Neural cell (in vitro differentiated cells): ENCODE results near the gene SEMA7A. TPM values are rescaled to one million over a fixed set of nuclear protein-coding genes. Genes with fewer than 3 reads are reported as not detected.

Source experiments
- H2AFZ ChIP-seq: fragments of 200-600, 300-800 bp; sonication (generic), shearing (Covaris generic); 2 replicates; pipeline ENCODE4 v1.6.0; 2014; ENCODE audit warnings: low read depth, mild to moderate bottlenecking, antibody characterized with exemption, low read length, moderate library complexity
- H3F3A ChIP-seq: fragments of 200-600 bp; shearing (Covaris generic); 2 replicates; pipeline ENCODE4 v1.6.1; 2016; ENCODE audit warnings: mild to moderate bottlenecking, moderate library complexity, mixed read lengths, antibody characterized with exemption, low read length; ENCODE audit not compliant: insufficient read depth, poor library complexity, severe bottlenecking
- H3K27ac ChIP-seq: fragments of 200-600, 300-800 bp; sonication (generic), shearing (Covaris generic); 2 replicates; pipeline ENCODE4 v1.5.1; 2014; ENCODE audit warnings: mild to moderate bottlenecking, low read length, moderate library complexity
- H3K27me3 ChIP-seq: fragments of 300-800, 200-600 bp; sonication (generic), shearing (Covaris generic); 2 replicates; pipeline ENCODE4 v1.6.0; 2014; ENCODE audit warnings: mild to moderate bottlenecking, low read depth, low read length, moderate library complexity; ENCODE audit not compliant: insufficient read depth
- H3K36me3 ChIP-seq: fragments of 300-800, 200-600 bp; sonication (generic), shearing (Covaris generic); 2 replicates; pipeline ENCODE4 v1.5.1; 2014; ENCODE audit warnings: mild to moderate bottlenecking, antibody characterized with exemption, low read length, moderate library complexity; ENCODE audit not compliant: insufficient read depth
- H3K4me2 ChIP-seq: fragments of 300-800, 200-600 bp; sonication (generic), shearing (Covaris generic); 2 replicates; pipeline ENCODE4 v1.6.0; 2014; ENCODE audit warnings: mild to moderate bottlenecking, low read length
- H3K4me3 ChIP-seq: fragments of 300-800, 200-600 bp; sonication (generic), shearing (Covaris generic); 2 replicates; pipeline ENCODE4 v1.5.1; 2014; ENCODE audit warnings: mild to moderate bottlenecking, low read length, moderate library complexity
- H3K79me2 ChIP-seq: fragments of 200-600 bp; shearing (Covaris generic); replicated peaks from 2 replicates; pipeline ENCODE4 v1.6.0; 2014; ENCODE audit warnings: mild to moderate bottlenecking, low read length, moderate library complexity; ENCODE audit not compliant: insufficient read depth
- H3K9ac ChIP-seq: fragments of 300-800, 200-600 bp; sonication (generic), shearing (Covaris generic); 2 replicates; pipeline ENCODE4 v1.6.1; 2016; ENCODE audit warnings: mild to moderate bottlenecking, low read length, mixed read lengths
- H3K9me2 ChIP-seq: fragments of 200-600 bp; shearing (Covaris generic); 2 replicates; pipeline ENCODE4 v1.6.1; 2016; ENCODE audit warnings: mild to moderate bottlenecking, low read length, mixed read lengths; ENCODE audit not compliant: insufficient read depth
- H3K9me3 ChIP-seq: fragments of 200-600, 300-800 bp; sonication (generic), shearing (Covaris generic); 2 replicates; pipeline ENCODE4 v1.6.1; 2016; ENCODE audit warnings: mild to moderate bottlenecking, mixed run types, low read length, moderate library complexity, mixed read lengths
- H4K20me1 ChIP-seq: fragments of 200-600 bp; shearing (Covaris generic); 2 replicates; pipeline ENCODE4 v1.6.1; 2016; ENCODE audit warnings: mild to moderate bottlenecking, mixed run types; ENCODE audit not compliant: insufficient read depth
- EP300 ChIP-seq: fragments of 450-650 bp; conservative IDR thresholded peaks from 2 replicates; pipeline ENCODE4 v1.6.1; 2014; ENCODE audit warnings: antibody characterized with exemption, mild to moderate bottlenecking, moderate library complexity; ENCODE audit not compliant: poor library complexity, severe bottlenecking
- EZH2 ChIP-seq: fragments of 200-600, 300-800 bp; shearing (Covaris generic), sonication (generic); IDR thresholded peaks from 2 replicates; pipeline ENCODE4 v1.6.1; 2014; ENCODE audit warnings: antibody characterized with exemption, low read length, borderline replicate concordance, mild to moderate bottlenecking; ENCODE audit not compliant: insufficient read depth, poor library complexity, severe bottlenecking
- MXI1 ChIP-seq: fragments of 450-650 bp; conservative IDR thresholded peaks from 2 replicates; pipeline ENCODE4 v1.6.1; 2014; ENCODE audit warnings: antibody characterized with exemption, mild to moderate bottlenecking; ENCODE audit not compliant: poor library complexity, severe bottlenecking
- POLR2AphosphoS5 ChIP-seq: IDR thresholded peaks from 2 replicates; pipeline ENCODE4 v1.6.1; 2012
- RAD21 ChIP-seq: fragments of 450-650 bp; conservative IDR thresholded peaks from 2 replicates; pipeline ENCODE4 v1.6.1; 2014; ENCODE audit warnings: antibody characterized with exemption, mild to moderate bottlenecking, moderate library complexity
- SMC3 ChIP-seq: fragments of 450-650 bp; conservative IDR thresholded peaks from 2 replicates; pipeline ENCODE4 v1.6.1; 2014; ENCODE audit warnings: antibody characterized with exemption, mild to moderate bottlenecking, moderate library complexity; ENCODE audit not compliant: poor library complexity
- TAF1 ChIP-seq: IDR thresholded peaks from 2 replicates; pipeline ENCODE4 v1.6.1; 2012; ENCODE audit warnings: low read depth
- polyA plus RNA-seq: library from polyadenylated mRNA; depleted of rRNA; stranded (reverse); fragments of >200 nt; gene quantifications from 2 replicates; pipeline ENCODE4 v1.2.3, GENCODE V29; 2014
- TF ChIP-seq, protein P1 (sequence below): fragments of 450-650 bp; IDR thresholded peaks from 2 replicates; pipeline ENCODE4 v1.5.1; 2014; ENCODE audit warnings: antibody characterized with exemption, mild to moderate bottlenecking, moderate library complexity; ENCODE audit not compliant: poor library complexity, severe bottlenecking
- TF ChIP-seq, protein P2 (sequence below): IDR thresholded peaks from 2 replicates; pipeline ENCODE4 v1.6.1; 2012; ENCODE audit warnings: borderline replicate concordance

Gene SEMA7A
- polyA plus RNA-seq, 1 donor from 2014 or later: 28.8 TPM

DNA sequence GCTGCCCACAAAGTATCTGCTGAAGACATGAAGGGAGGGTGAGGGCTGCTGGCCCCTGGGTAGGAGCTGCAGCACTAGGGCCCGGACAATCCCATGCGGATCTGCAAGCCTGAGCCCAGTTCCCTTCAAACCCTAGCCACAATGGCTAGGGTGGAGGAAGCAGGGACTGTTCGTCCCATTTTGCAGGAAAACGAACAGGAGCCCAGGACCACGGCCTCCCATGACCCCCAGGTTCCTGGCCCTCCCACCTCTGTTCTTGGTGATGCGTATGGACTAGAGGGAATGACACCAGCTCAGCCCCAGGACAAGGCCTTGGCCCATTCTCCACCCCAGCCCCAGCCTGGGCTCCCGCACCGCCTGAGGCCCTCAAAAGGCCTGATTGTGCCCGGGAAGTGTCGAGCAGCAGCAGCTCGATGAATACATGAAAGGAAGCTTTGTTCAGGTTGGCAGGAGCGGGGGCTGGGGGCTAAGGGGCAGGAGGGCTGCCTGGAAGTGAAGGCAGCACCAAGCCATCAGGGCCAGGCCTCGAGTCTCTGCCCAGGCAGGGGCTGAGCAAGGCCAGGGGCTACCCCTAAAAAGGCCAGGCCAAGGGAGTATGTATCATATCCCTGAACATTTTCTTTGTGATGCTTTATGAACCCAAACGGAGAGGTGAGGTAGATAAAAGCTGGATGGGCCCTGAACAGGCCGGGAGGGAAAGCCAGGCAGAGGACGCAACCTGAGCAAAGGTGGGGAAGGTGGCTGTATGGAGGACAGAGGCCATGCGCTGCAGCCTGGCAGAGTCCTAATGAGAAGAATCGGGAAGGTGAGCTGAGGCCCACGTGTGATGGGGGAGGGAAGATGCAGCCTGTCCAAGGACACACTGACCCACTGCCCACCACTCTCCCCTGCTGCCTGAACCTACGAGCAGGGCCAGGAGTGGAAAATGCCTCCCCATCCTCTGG, 12.2 kb downstream of the SEMA7A start:
- Histone ChIP-seq H3K36me3 (no peaks in the 10 kb centered on the region), H3F3A (no peaks in the 10 kb centered on the region), H3K4me3 (no peak overlapping the region), H3K79me2 (no peaks in the 10 kb centered on the region), H3K4me2 (no peak overlapping the region), H4K20me1 (no peaks in the 10 kb centered on the region), H3K27ac (no peak overlapping the region), H3K9ac (no peak overlapping the region), H2AFZ (no peak overlapping the region), H3K9me2 (no peaks in the 10 kb centered on the region), H3K9me3 (no peaks in the 10 kb centered on the region), H3K27me3 (no peaks in the 10 kb centered on the region)
- TF ChIP-seq, protein P1, sequence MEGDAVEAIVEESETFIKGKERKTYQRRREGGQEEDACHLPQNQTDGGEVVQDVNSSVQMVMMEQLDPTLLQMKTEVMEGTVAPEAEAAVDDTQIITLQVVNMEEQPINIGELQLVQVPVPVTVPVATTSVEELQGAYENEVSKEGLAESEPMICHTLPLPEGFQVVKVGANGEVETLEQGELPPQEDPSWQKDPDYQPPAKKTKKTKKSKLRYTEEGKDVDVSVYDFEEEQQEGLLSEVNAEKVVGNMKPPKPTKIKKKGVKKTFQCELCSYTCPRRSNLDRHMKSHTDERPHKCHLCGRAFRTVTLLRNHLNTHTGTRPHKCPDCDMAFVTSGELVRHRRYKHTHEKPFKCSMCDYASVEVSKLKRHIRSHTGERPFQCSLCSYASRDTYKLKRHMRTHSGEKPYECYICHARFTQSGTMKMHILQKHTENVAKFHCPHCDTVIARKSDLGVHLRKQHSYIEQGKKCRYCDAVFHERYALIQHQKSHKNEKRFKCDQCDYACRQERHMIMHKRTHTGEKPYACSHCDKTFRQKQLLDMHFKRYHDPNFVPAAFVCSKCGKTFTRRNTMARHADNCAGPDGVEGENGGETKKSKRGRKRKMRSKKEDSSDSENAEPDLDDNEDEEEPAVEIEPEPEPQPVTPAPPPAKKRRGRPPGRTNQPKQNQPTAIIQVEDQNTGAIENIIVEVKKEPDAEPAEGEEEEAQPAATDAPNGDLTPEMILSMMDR: no peak
- TF ChIP-seq EP300 (no peak), TAF1 (no peak), MXI1 (no peak), POLR2AphosphoS5 (no peak), RAD21 (no peak), EZH2 (no peak), SMC3 (no peak)
- TF ChIP-seq, protein P2, sequence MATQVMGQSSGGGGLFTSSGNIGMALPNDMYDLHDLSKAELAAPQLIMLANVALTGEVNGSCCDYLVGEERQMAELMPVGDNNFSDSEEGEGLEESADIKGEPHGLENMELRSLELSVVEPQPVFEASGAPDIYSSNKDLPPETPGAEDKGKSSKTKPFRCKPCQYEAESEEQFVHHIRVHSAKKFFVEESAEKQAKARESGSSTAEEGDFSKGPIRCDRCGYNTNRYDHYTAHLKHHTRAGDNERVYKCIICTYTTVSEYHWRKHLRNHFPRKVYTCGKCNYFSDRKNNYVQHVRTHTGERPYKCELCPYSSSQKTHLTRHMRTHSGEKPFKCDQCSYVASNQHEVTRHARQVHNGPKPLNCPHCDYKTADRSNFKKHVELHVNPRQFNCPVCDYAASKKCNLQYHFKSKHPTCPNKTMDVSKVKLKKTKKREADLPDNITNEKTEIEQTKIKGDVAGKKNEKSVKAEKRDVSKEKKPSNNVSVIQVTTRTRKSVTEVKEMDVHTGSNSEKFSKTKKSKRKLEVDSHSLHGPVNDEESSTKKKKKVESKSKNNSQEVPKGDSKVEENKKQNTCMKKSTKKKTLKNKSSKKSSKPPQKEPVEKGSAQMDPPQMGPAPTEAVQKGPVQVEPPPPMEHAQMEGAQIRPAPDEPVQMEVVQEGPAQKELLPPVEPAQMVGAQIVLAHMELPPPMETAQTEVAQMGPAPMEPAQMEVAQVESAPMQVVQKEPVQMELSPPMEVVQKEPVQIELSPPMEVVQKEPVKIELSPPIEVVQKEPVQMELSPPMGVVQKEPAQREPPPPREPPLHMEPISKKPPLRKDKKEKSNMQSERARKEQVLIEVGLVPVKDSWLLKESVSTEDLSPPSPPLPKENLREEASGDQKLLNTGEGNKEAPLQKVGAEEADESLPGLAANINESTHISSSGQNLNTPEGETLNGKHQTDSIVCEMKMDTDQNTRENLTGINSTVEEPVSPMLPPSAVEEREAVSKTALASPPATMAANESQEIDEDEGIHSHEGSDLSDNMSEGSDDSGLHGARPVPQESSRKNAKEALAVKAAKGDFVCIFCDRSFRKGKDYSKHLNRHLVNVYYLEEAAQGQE: no peak

DNA sequence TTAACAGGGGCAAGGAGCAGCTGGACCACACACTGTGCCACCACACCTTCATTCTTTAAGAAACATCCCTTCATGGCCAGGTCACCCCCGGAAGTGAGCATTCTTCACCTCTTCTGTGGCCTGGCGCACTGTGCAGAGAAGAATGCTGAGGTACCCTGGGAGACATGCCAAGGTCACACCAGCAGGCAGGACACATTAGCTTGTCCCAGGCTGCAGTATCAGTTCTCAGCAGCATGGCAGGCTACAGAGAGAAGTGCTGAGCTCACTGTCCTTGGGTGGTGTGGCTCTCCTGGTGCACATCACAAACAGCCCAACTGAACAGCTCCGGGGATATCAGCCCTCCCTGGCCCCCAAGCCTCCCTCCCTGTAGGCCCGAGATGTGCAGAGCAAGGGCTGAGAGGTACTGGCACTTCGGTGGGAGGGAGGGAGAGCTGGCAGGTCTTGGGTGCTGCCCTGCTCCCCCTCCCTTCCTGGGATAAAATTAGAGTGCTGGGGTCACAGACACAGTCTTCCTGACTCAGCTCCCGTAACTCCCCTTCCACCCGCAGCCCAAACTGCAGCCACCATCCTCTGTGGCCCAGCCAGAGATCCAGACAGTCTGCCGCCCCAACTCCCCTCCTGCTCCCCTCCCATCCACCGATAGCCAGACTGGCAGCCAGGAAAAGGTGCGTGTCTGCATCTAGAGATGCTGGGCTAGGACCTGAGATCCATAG, 13.4 kb downstream of the SEMA7A start:
- Histone ChIP-seq H3K9me2 (no peaks in the 10 kb centered on the region), H3K79me2 (no peaks in the 10 kb centered on the region), H3K27me3 (no peaks in the 10 kb centered on the region), H4K20me1 (no peaks in the 10 kb centered on the region), H2AFZ (no peak overlapping the region), H3F3A (no peaks in the 10 kb centered on the region), H3K36me3 (no peaks in the 10 kb centered on the region), H3K4me2 (no peak overlapping the region), H3K9me3 (no peaks in the 10 kb centered on the region), H3K9ac (no peak overlapping the region), H3K27ac (no peak overlapping the region), H3K4me3 (no peak overlapping the region)
- TF ChIP-seq RAD21 (no peak), EZH2 (no peak), SMC3 (no peak), TAF1 (no peak), EP300 (no peak), POLR2AphosphoS5 (no peak), MXI1 (no peak)
- TF ChIP-seq, protein P1: no peak
- TF ChIP-seq, protein P2: no peak
